Neural crest cell (in vitro differentiated cells): ENCODE results near the gene PHLDA3. TPM values are rescaled to one million over a fixed set of nuclear protein-coding genes. Genes with fewer than 3 reads are reported as not detected.

Source experiments
- DNase-seq: peaks from one replicate; pipeline ENCODE4 v3.0.0; 2021; ENCODE audit warnings: low read depth, mixed read lengths, low spot score
- H3K27ac Mint-ChIP-seq: one replicate; pipeline ENCODE4 v1.8.0; 2021; ENCODE audit warnings: mild to moderate bottlenecking, mixed read lengths; ENCODE audit not compliant: unreplicated experiment
- H3K27me3 Mint-ChIP-seq: 2 replicates; pipeline ENCODE4 v1.8.0; 2021; ENCODE audit warnings: low read depth, mild to moderate bottlenecking, mixed read lengths
- H3K36me3 Mint-ChIP-seq: 2 replicates; pipeline ENCODE4 v1.8.0; 2021; ENCODE audit warnings: low read depth, mild to moderate bottlenecking, mixed read lengths
- H3K4me1 Mint-ChIP-seq: 2 replicates; pipeline ENCODE4 v1.8.0; 2021; ENCODE audit warnings: mixed read lengths
- H3K4me3 Mint-ChIP-seq: one replicate; pipeline ENCODE4 v1.8.0; 2021; ENCODE audit warnings: mild to moderate bottlenecking, mixed read lengths
- H3K9me3 Mint-ChIP-seq: 2 replicates; pipeline ENCODE4 v1.8.0; 2021; ENCODE audit warnings: mixed read lengths
- total RNA-seq: library from RNA; stranded (reverse); gene quantifications from 2 replicates; pipeline ENCODE4 v1.2.1, GENCODE V29; 2021
- TF ChIP-seq, protein P1 (sequence below): fragments of 200-600 bp; sonication (generic); conservative IDR thresholded peaks from 2 replicates; pipeline ENCODE4 v1.5.0; 2021; ENCODE audit warnings: antibody characterized with exemption, mild to moderate bottlenecking

PHLDA3 gene
- total RNA-seq, 1 donor from 2014 or later = 10.7 TPM

DNA sequence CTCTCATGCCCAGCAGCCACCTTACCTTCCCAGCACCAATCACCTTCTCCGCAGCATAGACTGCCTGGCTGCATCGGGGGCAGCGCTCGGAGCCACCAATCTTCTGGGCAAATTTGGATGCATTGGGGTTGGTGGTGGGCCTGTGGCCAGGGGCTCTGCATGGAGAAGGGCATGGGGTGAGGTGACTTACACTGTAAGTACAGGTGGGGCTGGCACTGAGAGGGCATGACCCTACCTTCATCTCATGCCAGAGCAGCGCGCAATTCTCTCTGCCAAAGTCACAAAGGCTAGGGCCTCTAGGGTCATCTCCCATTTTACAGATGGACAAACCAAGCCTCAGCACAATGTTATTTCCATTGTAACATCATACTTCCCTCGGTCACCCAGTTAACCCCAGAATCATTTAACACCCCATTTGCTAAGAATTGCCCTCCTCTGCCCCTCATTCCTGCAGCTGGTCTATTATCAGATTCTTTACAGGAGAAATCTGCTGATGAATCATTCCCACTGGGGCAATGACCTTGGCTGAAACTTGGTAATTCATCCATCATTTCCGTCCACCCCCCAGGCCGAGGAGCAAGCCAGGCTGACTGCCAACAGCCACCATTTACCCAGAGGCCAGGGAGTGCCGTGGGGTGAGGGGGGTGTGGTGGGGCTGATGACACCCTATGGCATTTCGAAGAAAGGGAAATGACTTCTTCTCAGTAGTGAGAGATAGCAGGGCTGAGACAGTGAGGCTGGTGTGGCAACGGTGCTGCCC lies 20.0 kb upstream of the PHLDA3 start:
- H3K27ac Mint-ChIP-seq = no peak overlapping the region
- no peaks in the 10 kb centered on the region for H3K27me3 Mint-ChIP-seq
- H3K4me3 Mint-ChIP-seq = no peak overlapping the region
- peaks cover 20% of the 10 kb centered on the region for H3K4me1 Mint-ChIP-seq
- H3K9me3 Mint-ChIP-seq = no peaks in the 10 kb centered on the region
- TF ChIP-seq, protein P1, sequence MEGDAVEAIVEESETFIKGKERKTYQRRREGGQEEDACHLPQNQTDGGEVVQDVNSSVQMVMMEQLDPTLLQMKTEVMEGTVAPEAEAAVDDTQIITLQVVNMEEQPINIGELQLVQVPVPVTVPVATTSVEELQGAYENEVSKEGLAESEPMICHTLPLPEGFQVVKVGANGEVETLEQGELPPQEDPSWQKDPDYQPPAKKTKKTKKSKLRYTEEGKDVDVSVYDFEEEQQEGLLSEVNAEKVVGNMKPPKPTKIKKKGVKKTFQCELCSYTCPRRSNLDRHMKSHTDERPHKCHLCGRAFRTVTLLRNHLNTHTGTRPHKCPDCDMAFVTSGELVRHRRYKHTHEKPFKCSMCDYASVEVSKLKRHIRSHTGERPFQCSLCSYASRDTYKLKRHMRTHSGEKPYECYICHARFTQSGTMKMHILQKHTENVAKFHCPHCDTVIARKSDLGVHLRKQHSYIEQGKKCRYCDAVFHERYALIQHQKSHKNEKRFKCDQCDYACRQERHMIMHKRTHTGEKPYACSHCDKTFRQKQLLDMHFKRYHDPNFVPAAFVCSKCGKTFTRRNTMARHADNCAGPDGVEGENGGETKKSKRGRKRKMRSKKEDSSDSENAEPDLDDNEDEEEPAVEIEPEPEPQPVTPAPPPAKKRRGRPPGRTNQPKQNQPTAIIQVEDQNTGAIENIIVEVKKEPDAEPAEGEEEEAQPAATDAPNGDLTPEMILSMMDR = no peak
- no peaks in the 10 kb centered on the region for H3K36me3 Mint-ChIP-seq
- no peak for DNase-seq

DNA sequence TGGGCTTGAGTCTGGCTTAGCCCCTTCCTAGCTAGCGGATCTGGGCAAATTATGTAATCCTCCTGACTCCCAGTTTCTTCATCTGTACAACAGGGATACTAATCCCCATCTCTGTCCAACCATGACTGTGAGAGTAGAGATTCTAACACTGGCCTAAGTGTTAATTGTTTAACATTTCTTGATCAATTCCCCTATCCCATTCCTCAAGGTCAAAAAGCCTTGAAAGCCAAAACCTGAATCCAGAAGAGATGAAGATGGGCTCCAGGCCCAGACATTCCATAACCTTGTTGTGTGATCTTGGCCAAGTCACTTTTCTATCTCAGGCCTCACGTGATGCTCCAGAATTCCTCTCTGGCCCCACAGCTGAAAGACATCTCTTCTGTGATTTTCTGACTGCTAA lies 18.8 kb upstream of the PHLDA3 start:
- H3K27me3 Mint-ChIP-seq = peaks cover 5% of the 10 kb centered on the region
- no peak overlapping the region for H3K27ac Mint-ChIP-seq
- no peak for DNase-seq
- H3K4me1 Mint-ChIP-seq = peaks cover 11% of the 10 kb centered on the region
- TF ChIP-seq, protein P1 = no peak
- no peaks in the 10 kb centered on the region for H3K36me3 Mint-ChIP-seq
- no peaks in the 10 kb centered on the region for H3K9me3 Mint-ChIP-seq
- H3K4me3 Mint-ChIP-seq = no peak overlapping the region

DNA sequence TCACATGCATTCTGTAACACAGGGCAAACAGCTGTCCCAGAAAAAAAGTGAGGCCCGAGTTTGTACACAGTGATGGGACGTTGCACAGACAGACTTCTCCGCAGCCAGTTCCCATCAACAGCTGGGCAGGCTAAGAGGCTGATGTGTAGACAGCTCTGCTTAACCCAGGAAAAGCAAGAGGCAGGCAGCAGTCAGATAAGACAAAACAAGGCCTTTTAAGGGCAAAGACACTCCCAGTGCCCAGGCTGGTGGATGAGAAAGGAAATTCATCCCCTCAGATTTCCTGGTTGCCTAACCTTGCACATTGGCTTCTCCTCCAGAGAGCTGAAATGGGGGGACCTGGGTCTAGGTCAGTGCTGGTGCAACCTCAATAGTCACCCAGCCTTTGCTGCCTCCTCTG lies 17.2 kb upstream of the PHLDA3 start:
- Mint-ChIP-seq H3K4me1 (peaks cover 17% of the 10 kb centered on the region), H3K9me3 (no peaks in the 10 kb centered on the region), H3K36me3 (no peaks in the 10 kb centered on the region), H3K27me3 (peaks cover 21% of the 10 kb centered on the region), H3K4me3 (no peak overlapping the region), H3K27ac (no peak overlapping the region)
- TF ChIP-seq, protein P1 = no peak
- no peak for DNase-seq

DNA sequence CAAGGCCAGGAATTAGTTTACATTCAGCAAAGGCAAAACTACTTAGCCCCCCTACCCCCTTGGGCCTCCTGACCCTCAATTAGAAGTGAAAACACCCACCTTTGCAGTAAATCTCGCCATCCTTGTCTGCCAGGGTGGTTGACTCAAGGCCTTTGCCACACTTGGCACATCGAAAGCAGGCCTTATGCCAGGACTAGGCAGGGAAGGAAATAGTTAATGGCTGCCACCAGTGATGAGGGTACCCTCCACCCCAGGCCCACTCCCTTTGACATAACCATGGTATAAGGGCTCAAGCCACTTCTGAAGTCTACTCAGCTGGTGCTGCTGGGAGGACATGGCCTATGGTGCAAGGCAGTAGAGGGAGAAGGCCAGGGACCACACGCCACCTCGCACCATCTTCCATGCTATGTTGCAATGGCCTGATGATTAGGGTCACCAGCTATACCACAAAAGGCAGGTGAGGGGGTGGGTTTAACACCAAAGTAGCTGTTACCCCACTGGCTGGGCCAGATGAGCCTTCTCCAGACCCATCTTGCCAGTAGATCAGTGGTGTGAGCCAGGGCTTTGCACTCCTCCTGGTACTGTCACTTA lies 16.3 kb upstream of the PHLDA3 start:
- Mint-ChIP-seq H3K4me1 (peaks cover 22% of the 10 kb centered on the region), H3K27me3 (peaks cover 30% of the 10 kb centered on the region), H3K36me3 (no peaks in the 10 kb centered on the region), H3K4me3 (no peak overlapping the region), H3K27ac (no peak overlapping the region), H3K9me3 (no peaks in the 10 kb centered on the region)
- TF ChIP-seq, protein P1 = no peak
- DNase-seq = no peak

GRCh38 chr1:201483373-201483949 lies 14.5 kb upstream of the PHLDA3 start:
- Mint-ChIP-seq H3K27ac (peak overlapping the region; percentile 89), H3K27me3 (peaks cover 46% of the 10 kb centered on the region), H3K4me3 (no peak overlapping the region), H3K9me3 (no peaks in the 10 kb centered on the region), H3K4me1 (peaks cover 20% of the 10 kb centered on the region), H3K36me3 (no peaks in the 10 kb centered on the region)
- TF ChIP-seq, protein P1 = no peak
- DNase-seq = no peak
